Activated CD8-positive, alpha-beta memory T cell treated with anti-CD3 and anti-CD28 coated beads for 36 hours (primary cell): ENCODE data around the gene A4GNT. TPM values are rescaled to one million over a fixed set of nuclear protein-coding genes. Genes with fewer than 3 reads are reported as not detected.

Experiments
- CTCF ChIA-PET: fragments of 350-600 bp; sonication (Branson Sonifier 250); formaldehyde crosslinking; loops from one replicate; lab custom pipeline; 2021; ENCODE audit warnings: antibody characterized with exemption; lab: Charles Lee
- POLR2A ChIA-PET: fragments of 350-600 bp; sonication (Branson Sonifier 250); formaldehyde crosslinking; loops from one replicate; lab custom pipeline; 2021; ENCODE audit warnings: antibody characterized with exemption; lab: Charles Lee
- total RNA-seq, 2 experiments: library from RNA; stranded (reverse); gene quantifications; one replicate each; pipeline ENCODE4 v1.2.3, GENCODE V29; 2021

Gene A4GNT
- total RNA-seq, 2 experiments from 2014 or later, result not detected

DNA sequence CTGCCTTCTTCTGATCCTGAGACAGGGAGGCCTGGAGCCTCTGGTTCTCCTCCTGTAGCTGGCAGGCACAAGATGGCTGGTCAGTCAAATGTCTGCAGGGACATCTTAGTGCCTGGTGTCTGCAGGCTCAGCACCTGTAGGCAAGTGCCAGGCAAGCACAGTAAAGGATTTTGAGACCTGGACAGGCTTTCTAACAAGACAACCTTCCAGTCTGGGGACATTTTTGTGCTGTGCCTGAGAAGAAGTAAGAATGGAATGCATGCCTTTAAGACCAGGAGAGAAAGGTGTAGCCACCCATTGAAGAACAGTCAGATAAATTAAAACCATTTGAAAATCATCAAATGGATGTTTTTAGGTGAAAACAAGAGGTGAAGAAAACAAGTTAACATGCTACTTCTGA is 48.0 kb downstream of the A4GNT start:
- POLR2A ChIA-PET, result no interaction called here
- CTCF ChIA-PET, result no interaction called here

DNA sequence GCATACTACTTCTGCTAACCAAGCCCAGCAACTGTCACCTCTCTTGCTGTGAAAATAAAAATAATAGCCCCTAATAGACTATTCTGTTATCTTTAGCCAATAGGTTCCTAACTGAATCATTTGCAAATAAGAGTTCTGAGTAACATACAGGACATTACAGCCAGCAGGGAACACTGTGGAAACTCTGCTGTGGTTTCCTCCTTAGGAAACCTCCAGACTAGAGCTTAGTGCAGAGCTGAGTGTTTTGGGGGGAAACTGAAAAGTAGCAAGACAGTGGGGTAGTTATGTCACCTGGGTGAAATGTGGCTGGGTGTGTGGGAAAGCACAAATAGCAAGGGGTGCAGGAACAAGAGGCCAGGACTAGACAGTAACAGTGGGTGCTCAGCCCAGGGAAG is 49.2 kb downstream of the A4GNT start:
- POLR2A ChIA-PET, result no interaction called here
- CTCF ChIA-PET, result interaction anchor here (0.7 to 1.4 kb wide), 2 partner anchors 15 to 35 kb away, joined by 3 read pairs; no protein-coding TSS in a partner anchor

DNA sequence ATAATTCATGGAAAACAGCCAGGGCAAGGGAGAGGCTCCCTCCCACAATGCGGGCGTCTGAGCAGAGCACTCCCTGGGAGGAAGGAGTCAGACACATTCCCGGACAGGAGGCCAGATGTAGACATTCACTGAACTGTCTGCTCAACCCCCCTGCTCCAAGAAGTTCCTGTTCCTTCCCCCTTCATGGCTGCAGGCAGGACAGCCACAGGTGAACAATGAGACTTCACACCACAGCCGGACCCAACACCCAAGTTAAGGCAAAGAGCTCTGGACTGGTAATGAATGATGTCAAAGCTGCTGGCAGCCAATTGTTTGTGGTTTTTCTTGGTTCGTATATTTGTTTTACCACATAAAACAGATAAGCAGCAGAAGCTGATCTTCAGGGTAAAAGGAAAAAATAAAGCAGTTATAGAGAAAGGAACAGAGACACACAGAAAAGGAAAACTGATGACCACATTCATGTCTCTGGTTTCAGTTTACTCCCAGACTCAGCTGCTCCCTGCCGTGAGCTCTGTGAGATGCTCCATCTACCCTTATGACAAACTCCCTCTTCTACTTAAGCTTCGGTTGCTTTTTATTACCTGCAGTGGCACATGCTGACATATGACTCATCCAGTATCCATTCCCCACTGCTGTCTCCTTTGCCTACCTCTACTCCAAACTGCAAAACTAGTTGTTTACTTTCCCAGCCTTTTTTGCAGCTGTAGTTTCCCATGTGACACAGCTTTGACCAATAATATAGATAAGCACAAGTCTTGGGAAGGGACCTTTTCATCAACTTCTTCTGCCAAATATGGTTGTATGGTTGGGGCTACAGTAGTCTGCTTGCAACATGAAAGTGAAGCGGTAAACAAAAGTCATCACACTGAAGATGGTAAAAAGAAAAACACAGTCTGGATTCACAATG is 49.9 kb downstream of the A4GNT start:
- POLR2A ChIA-PET, result no interaction called here

DNA sequence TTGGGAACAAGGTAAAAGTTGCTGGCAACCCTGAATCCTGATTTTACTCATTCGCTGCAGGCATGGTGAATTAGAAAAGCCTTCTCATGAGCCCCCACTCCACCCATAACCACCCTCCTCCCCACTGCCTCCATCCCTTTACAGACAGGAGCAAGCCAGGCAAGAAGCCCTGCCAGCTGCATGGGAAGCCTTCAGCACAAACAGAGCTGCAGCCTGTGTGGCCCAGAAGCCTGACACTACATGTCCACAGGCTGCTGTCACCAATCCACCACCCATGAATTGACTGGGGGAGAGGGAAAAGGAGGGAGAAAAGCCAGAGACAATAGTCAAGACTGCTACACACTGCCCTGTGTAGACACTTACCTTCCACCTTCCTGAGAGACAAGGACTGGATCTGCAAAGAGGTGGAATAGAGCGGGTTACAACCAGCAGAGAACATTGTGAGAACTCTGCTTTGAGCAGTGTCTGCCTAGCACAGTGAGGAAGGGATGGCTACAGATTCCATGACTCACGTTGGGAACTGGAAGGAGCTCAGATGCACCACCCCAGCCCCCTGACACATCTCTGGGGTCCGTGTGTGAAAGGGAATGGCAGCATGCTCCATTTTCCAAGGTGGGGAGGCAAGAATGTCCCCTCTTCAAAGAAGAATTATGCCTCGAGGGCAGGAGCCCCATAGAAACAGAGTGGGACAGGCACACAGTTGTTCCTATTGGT is 50.7 kb downstream of the A4GNT start:
- CTCF ChIA-PET, result no interaction called here

More for the DNA sequence above, 49.9 kb downstream of the A4GNT start:
- CTCF ChIA-PET, result interaction anchor here (0.7 to 1.4 kb wide), 2 partner anchors 15 to 36 kb away, joined by 3 read pairs; no protein-coding TSS in a partner anchor

DNA sequence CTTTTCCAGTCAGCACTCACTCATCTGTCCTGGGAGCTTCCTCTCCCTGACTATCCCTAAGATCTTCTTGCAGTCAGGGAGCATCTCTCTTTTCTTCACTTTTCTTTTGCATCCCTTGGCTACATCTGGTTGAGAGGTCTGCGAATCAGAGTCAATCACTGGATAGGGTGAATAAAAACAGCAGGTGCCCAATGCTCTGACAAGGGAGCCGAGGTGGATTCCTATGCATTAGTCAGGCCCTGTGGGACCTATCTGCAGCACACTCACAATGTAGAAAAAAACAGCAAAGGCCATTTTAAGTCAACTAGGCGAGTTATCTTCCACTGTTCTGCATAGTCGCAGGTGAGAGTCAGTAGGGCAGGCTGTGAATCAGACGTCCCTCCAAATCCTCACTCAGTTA is 52.3 kb downstream of the A4GNT start:
- POLR2A ChIA-PET, result no interaction called here
- CTCF ChIA-PET, result interaction anchor here (1.0 kb wide), 1 partner anchor 17 kb away, joined by 3 read pairs; no protein-coding TSS in a partner anchor

More for the DNA sequence above, 50.7 kb downstream of the A4GNT start:
- POLR2A ChIA-PET, result no interaction called here

DNA sequence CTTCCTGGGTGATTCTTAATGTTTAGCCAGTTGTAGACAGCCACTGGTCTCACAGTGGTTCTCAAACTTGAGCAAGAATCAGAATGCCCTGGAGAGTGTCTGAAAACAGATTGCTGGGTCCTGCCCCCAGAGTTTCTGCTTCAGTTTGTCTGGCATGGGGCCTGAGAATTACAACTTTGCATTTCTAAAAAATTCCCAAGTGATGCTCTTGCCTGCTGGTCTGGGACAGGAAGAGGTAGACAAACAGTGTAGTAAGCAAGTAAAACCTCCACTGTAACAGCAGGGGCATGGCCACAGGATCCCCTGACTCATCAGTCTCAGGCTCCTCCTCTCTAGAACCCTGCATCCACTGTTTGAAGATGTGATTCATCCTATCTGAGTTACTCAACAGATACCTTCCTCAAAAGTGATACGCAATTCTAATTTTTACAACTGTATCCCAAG is 53.3 kb downstream of the A4GNT start:
- ChIA-PET POLR2A (no interaction called here), CTCF (interaction anchor here (1.0 kb wide), 1 partner anchor 18 kb away, joined by 3 read pairs; no protein-coding TSS in a partner anchor)

DNA sequence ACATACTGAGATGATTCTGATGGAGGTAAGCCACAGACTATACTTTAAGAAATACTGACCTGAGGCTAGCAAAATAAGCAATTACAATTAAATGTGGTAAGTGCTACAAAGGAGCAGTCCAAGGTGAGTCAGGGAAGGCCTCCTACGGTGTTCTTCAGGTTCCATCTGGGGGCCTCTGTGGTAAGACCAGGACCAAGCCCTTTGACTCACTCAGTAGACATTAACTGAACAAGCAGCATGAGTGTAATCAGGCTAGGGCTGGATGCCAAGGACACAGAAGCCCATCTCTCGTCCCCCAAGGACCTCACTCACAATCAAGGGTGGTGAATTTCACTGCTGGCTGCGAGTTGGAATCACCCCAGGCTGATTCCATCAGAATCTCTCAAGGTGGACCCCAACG is 54.1 kb downstream of the A4GNT start:
- CTCF ChIA-PET, result no interaction called here

More for the DNA sequence above, 54.1 kb downstream of the A4GNT start:
- POLR2A ChIA-PET, result no interaction called here

Other genes starting within 250 kb of the A4GNT start
- gene CLDN18, start 122.2 kb downstream of the A4GNT start, total RNA-seq, result not detected
- gene DZIP1L, start 16.8 kb downstream of the A4GNT start, total RNA-seq, result under 1 TPM; 0.13 to 0.21 TPM
- 10 to 100 TPM; 26.2 to 26.7 TPM for gene DBR1, start 42.5 kb upstream of the A4GNT start, total RNA-seq
- 10 to 100 TPM; 42.2 to 49.9 TPM for gene ARMC8, start 54.9 kb upstream of the A4GNT start, total RNA-seq
- gene NME9, start 197.5 kb upstream of the A4GNT start, total RNA-seq, result not detected
- not detected for gene MRAS, start 216.2 kb upstream of the A4GNT start, total RNA-seq